Measurements from ENCODE around the gene TENM3. TPM values are rescaled to one million over a fixed set of nuclear protein-coding genes. Genes with fewer than 3 reads are reported as not detected.

The TENM3 gene
- total RNA-seq, 1 donor from 2014 or later, result 40.4 TPM

DNA sequence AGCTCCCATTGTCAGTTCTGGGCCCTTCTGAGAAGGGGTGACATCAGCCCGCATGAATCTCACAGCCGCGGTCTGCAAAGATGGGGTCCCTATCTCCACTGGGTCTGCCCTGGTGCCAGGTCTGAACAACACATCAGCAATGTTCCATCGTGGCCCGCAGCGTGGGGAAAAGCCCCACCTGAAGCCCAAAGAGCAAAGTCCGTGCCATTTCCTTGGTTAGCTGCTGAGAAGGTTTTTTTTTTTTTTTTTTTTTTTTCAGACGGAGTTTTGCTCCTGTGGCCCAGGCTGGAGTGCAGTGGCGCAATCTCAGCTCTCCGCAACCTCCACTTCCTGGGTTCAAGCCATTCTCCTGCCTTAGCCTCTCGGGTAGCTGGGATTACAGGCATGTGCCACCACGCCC, 594.6 kb downstream of the TENM3 start:
- no peaks in the 10 kb centered on the region for H3K36me3 Mint-ChIP-seq (ENCODE audit: insufficient read depth)
- peaks cover 3% of the 10 kb centered on the region for H3K4me1 Mint-ChIP-seq (ENCODE audit: low read depth)
- no peak overlapping the region for H3K4me3 Mint-ChIP-seq (ENCODE audit: low read depth)
- no peaks in the 10 kb centered on the region for H3K9me3 Mint-ChIP-seq (ENCODE audit: low read depth)
- no peak overlapping the region for H3K27ac Mint-ChIP-seq
- no peak for DNase-seq (ENCODE audit: low spot score, unreplicated experiment)
- peaks cover 25% of the 10 kb centered on the region for H3K27me3 Mint-ChIP-seq
- TF ChIP-seq, protein P1, sequence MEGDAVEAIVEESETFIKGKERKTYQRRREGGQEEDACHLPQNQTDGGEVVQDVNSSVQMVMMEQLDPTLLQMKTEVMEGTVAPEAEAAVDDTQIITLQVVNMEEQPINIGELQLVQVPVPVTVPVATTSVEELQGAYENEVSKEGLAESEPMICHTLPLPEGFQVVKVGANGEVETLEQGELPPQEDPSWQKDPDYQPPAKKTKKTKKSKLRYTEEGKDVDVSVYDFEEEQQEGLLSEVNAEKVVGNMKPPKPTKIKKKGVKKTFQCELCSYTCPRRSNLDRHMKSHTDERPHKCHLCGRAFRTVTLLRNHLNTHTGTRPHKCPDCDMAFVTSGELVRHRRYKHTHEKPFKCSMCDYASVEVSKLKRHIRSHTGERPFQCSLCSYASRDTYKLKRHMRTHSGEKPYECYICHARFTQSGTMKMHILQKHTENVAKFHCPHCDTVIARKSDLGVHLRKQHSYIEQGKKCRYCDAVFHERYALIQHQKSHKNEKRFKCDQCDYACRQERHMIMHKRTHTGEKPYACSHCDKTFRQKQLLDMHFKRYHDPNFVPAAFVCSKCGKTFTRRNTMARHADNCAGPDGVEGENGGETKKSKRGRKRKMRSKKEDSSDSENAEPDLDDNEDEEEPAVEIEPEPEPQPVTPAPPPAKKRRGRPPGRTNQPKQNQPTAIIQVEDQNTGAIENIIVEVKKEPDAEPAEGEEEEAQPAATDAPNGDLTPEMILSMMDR (IDR thresholded peaks at IDR 0.05; ENCODE audit: unreplicated experiment), result no peak

DNA sequence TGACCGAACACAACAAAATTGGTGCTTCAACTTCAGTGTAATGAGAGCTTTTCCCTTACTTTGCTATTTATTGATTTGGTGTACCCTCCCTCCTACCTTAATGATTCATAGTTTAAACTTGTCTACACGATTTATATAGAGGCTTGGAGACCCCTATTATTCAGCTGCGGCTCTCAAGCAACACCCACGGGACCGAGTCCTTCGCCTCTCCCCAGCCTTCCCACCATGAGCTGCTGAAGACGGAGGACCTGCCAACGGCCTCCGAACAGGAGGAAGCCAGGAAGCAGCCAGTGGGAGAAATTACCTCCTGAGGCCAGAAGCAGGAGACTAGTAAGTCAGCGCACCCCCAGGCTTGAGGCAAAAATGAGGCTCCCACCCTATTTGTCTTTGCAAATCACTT, 595.3 kb downstream of the TENM3 start:
- no peak overlapping the region for H3K4me3 Mint-ChIP-seq (ENCODE audit: low read depth)
- no peak for DNase-seq (ENCODE audit: low spot score, unreplicated experiment)
- peaks cover 32% of the 10 kb centered on the region for H3K27me3 Mint-ChIP-seq
- H3K27ac Mint-ChIP-seq, result no peak overlapping the region
- H3K36me3 Mint-ChIP-seq (ENCODE audit: insufficient read depth), result no peaks in the 10 kb centered on the region
- H3K4me1 Mint-ChIP-seq (ENCODE audit: low read depth), result peaks cover 6% of the 10 kb centered on the region
- TF ChIP-seq, protein P1 (IDR thresholded peaks at IDR 0.05; ENCODE audit: unreplicated experiment), result no peak
- H3K9me3 Mint-ChIP-seq (ENCODE audit: low read depth), result no peaks in the 10 kb centered on the region

DNA sequence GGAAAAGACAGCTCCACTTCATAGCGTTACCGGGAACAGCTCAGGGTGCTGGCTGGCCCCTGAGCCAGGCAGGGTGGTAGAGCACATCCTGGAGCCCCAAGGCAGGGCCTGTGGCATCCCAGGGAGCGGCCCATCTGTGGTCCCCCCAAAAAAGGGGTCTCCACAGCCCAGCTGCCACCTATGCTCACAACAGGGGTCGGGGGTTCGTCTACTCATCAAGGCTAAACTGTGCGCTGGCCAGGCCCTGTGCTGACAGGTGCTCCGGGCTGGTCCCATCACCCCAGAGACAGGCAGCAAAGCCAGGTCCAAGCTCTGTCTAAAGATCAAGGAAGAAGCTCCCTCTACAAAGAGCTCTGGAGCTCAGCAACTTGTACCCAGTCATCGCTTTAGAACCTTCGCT, 596.1 kb downstream of the TENM3 start:
- H3K4me3 Mint-ChIP-seq (ENCODE audit: low read depth), result no peak overlapping the region
- peaks cover 6% of the 10 kb centered on the region for H3K4me1 Mint-ChIP-seq (ENCODE audit: low read depth)
- no peak overlapping the region for H3K27ac Mint-ChIP-seq

GRCh38 chr4:182840108-182840507, 596.9 kb downstream of the TENM3 start:
- Mint-ChIP-seq H3K9me3 (ENCODE audit: low read depth) (no peaks in the 10 kb centered on the region), H3K27ac (no peak overlapping the region), H3K4me1 (ENCODE audit: low read depth) (peaks cover 6% of the 10 kb centered on the region)

More for the DNA sequence above, 596.1 kb downstream of the TENM3 start:
- DNase-seq (ENCODE audit: low spot score, unreplicated experiment), result no peak
- TF ChIP-seq, protein P1 (IDR thresholded peaks at IDR 0.05; ENCODE audit: unreplicated experiment), result no peak
- H3K36me3 Mint-ChIP-seq (ENCODE audit: insufficient read depth), result no peaks in the 10 kb centered on the region
- peaks cover 37% of the 10 kb centered on the region for H3K27me3 Mint-ChIP-seq
- no peaks in the 10 kb centered on the region for H3K9me3 Mint-ChIP-seq (ENCODE audit: low read depth)

DNA sequence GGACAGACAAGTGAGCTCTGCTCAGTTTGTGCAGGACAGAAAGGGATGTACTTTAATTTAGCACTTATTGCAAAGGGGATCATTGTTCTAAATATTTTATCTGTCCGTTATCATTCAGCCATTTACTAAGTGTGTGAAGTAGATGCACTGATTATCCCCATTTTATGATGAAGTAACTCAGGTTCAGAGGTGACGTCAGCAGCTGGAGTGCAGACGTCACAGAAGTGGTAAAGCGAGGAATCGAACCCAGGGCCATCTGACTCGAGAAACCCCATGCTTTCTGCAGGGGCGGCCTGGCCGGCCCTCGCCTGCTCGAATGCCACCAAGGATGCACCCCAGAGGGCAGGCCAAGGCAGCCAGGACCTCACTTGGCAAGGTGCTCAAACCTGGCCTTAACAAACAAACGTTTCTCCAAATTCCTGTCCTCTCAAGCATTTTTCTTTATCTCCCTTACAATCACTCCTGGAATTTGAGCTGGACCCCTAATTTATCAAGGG, 599.0 kb downstream of the TENM3 start:
- no peak for DNase-seq (ENCODE audit: low spot score, unreplicated experiment)
- TF ChIP-seq, protein P1 (IDR thresholded peaks at IDR 0.05; ENCODE audit: unreplicated experiment), result no peak
- Mint-ChIP-seq H3K27ac (no peak overlapping the region), H3K4me3 (ENCODE audit: low read depth) (no peak overlapping the region), H3K27me3 (peaks cover 18% of the 10 kb centered on the region), H3K9me3 (ENCODE audit: low read depth) (no peaks in the 10 kb centered on the region), H3K36me3 (ENCODE audit: insufficient read depth) (no peaks in the 10 kb centered on the region), H3K4me1 (ENCODE audit: low read depth) (peaks cover 6% of the 10 kb centered on the region)

More at GRCh38 chr4:182840108-182840507, 596.9 kb downstream of the TENM3 start:
- Mint-ChIP-seq H3K36me3 (ENCODE audit: insufficient read depth) (no peaks in the 10 kb centered on the region), H3K4me3 (ENCODE audit: low read depth) (no peak overlapping the region), H3K27me3 (peaks cover 30% of the 10 kb centered on the region)
- TF ChIP-seq, protein P1 (IDR thresholded peaks at IDR 0.05; ENCODE audit: unreplicated experiment), result no peak
- DNase-seq (ENCODE audit: low spot score, unreplicated experiment), result no peak

Data from progenitor cell of endocrine pancreas (in vitro differentiated cells).